Measurements from ENCODE around the gene DNAH6.

GRCh38 chr2:84844141-84844540 is 327.8 kb downstream of the DNAH6 start:
- no peak for TF ChIP-seq POLR2A (IDR thresholded peaks at IDR 0.05)
- no peak for TF ChIP-seq EP300 (IDR thresholded peaks at IDR 0.05)
- no peak for TF ChIP-seq CTCF (IDR thresholded peaks at IDR 0.05)
